Measurements from ENCODE around the gene ZNF691. TPM values are rescaled to one million over a fixed set of nuclear protein-coding genes. Genes with fewer than 3 reads are reported as not detected.

Gene ZNF691
- total and polyA plus RNA-seq, 2 donors (not counting 3 experiments of a cell fraction or from before 2014, with no cell fraction given), result 6.6 to 6.9 TPM

- ChIA-PET POLR2A (no interaction called here), CTCF (no interaction called here)
- no peaks in the 10 kb centered on the region for H3K36me3 ChIP-seq (ENCODE audit: control insufficient read depth in 2 of 2, extremely low read depth in 1 of 2, insufficient read depth in 2 of 2, low read length in 2 of 2)
- H3K27me3 ChIP-seq (ENCODE audit: control insufficient read depth in 2 of 2, insufficient read depth in 2 of 2, low read length in 2 of 2), result no peaks in the 10 kb centered on the region
- BruUV-seq (replicated peaks), result no TSS peak
- no peak for FAIRE-seq
- H3K79me2 ChIP-seq (ENCODE audit: control insufficient read depth, insufficient read depth, low read length), result no peaks in the 10 kb centered on the region
- H3K27ac ChIP-seq (ENCODE audit: insufficient read depth, low read depth, low read length), result no peak overlapping the region
- no peak overlapping the region for H3K9ac ChIP-seq (replicated peaks; ENCODE audit: extremely low read depth, insufficient read depth, low read length)
- intact Hi-C loops (cut with micrococcal nuclease) (no loop called here), dilution Hi-C loops (cut with MboI; ENCODE audit: extremely low pct_ligation_motif_present, low sequenced_read_pairs) (no loop called here)
- TF ChIP-seq POLR2A (IDR thresholded peaks at IDR 0.05; ENCODE audit: low read depth, low read length) (no peak), JUN (IDR thresholded peaks at IDR 0.05; ENCODE audit: borderline replicate concordance, insufficient read depth, insufficient read length, low read depth) (no peak), FOS (IDR thresholded peaks at IDR 0.05; ENCODE audit: borderline replicate concordance, insufficient read depth, low read length) (no peak), MAX (IDR thresholded peaks at IDR 0.05; ENCODE audit: insufficient read depth, insufficient read length) (no peak), GATA2 (IDR thresholded peaks at IDR 0.05; ENCODE audit: insufficient read depth, insufficient read length, low read depth, low read length) (no peak), POLR2AphosphoS5 (IDR thresholded peaks at IDR 0.05; ENCODE audit: insufficient read depth, low read depth, low read length) (no peak), EZH2 (IDR thresholded peaks at IDR 0.05; ENCODE audit: borderline replicate concordance, low read depth, low read length, severe bottlenecking) (no peak), MYC (IDR thresholded peaks at IDR 0.05; ENCODE audit: low read depth, low read length) (no peak)
- TF ChIP-seq, protein P1, sequence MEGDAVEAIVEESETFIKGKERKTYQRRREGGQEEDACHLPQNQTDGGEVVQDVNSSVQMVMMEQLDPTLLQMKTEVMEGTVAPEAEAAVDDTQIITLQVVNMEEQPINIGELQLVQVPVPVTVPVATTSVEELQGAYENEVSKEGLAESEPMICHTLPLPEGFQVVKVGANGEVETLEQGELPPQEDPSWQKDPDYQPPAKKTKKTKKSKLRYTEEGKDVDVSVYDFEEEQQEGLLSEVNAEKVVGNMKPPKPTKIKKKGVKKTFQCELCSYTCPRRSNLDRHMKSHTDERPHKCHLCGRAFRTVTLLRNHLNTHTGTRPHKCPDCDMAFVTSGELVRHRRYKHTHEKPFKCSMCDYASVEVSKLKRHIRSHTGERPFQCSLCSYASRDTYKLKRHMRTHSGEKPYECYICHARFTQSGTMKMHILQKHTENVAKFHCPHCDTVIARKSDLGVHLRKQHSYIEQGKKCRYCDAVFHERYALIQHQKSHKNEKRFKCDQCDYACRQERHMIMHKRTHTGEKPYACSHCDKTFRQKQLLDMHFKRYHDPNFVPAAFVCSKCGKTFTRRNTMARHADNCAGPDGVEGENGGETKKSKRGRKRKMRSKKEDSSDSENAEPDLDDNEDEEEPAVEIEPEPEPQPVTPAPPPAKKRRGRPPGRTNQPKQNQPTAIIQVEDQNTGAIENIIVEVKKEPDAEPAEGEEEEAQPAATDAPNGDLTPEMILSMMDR (IDR thresholded peaks at IDR 0.05; ENCODE audit: extremely low read depth in 1 of 2, insufficient read depth in 1 of 2, low read depth in 1 of 2, low read length in 2 of 2), result no peak
- DNase-seq (ENCODE audit: low read depth, low spot score), result no peak
- H3K4me2 ChIP-seq (ENCODE audit: insufficient read depth, low read length), result no peak overlapping the region
- H3K9me3 ChIP-seq (replicated peaks; ENCODE audit: control insufficient read depth, insufficient read depth, low read length), result no peaks in the 10 kb centered on the region
- H3K4me1 ChIP-seq (ENCODE audit: control insufficient read depth, extremely low read depth, insufficient read depth, low read length), result peaks cover 6% of the 10 kb centered on the region
- H3K4me3 ChIP-seq (replicated peaks in 1 of 3; ENCODE audit: insufficient read depth in 1 of 3, low read depth in 1 of 3, low read length in 3 of 3), result no peak overlapping the region
- H3K9me1 ChIP-seq (replicated peaks; ENCODE audit: control insufficient read depth, extremely low read depth, insufficient read depth, low read length), result no peaks in the 10 kb centered on the region
- no peak overlapping the region for H2AFZ ChIP-seq (ENCODE audit: low read depth, low read length)
- no peaks in the 10 kb centered on the region for H4K20me1 ChIP-seq (replicated peaks; ENCODE audit: control insufficient read depth, extremely low read depth, insufficient read depth, low read length)
Observed at GRCh38 chr1:42841440-42842147, 4.8 kb upstream of the ZNF691 start.

Measured in endothelial cell of umbilical vein (primary cell).